Activated CD4-positive, alpha-beta T cell treated with anti-CD3 and anti-CD28 coated beads for 24 hours (primary cell): ENCODE data around the gene SLCO1C1.
"Not testable (repeated sequence)": the region's sequence is repeated elsewhere in the genome, so short reads cannot be mapped to it uniquely, and the experiment has no call there.

Source experiments
- DNase-seq, 2 donors: peaks; one replicate each; pipeline ENCODE4 v3.0.0-alpha.2; 2020; ENCODE audit warnings: low read depth in 2 of 2

SLCO1C1 gene

DNA sequence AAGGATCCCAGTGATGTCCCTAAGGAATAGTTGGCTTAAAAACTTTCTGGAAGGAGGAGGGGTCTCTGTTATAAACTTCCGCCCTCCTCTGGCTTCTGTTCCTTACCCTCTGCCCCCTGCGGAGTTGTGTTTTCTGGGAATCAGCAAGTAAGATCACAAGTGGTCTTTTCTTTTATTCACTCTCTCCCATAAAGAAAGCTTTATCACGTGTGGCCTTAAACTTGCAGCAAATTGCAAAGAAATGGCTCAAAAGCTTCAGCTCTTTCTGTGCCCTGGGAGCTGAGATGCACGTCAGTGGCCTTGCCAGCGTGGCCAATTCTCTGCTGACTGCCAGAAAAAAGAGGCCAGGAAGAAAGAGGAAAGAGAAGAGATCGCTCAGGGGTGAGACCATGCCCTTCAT lies at the start of gene SLCO1C1:
Gene SLCO1C1, plus strand, starts transcription at position 101 of the 400 bp plus-strand sequence. CDS start 4,245 bp downstream, outside the sequence.
- no peak for DNase-seq

DNA sequence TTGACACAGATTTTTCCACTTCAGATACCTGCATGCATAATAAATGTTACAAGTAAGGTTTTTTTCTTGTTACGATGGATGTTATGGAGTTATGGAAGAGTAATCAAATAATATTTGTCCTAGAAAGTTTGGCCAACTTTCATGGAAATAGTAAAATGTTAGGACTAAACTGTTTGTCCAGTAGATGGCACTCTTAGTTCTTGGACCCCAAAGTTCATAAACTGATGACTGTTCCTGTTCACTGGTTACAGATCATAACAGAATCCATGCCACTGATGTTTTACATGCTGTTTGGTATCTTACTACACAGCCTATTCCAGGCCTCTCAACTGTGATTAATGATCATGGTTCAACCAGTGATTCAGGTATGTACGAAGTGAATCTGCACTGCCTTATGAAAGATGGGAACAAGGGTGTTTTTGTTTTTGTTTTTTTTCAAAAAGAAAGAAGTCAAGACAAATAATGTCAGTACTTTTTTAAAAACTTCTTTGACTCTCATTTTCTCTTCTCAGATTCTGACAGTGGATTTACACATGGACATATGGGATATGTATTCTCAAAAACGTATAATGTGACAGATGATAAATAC lies 48.8 kb upstream of the SLCO1C1 start:
- no peak for DNase-seq

DNA sequence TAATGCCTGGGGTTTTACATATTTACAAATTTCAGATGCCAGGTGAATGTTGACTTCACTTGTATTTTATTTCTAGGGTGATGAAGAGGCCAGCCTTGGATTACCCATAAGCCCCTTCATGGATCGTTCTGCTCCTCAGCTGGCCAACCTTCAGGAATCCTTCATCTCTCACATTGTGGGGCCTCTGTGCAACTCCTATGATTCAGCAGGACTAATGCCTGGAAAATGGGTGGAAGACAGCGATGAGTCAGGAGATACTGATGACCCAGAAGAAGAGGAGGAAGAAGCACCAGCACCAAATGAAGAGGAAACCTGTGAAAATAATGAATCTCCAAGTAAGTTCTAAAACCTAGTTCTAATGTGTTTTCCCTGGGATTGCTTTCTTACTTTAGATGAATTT lies 41.3 kb upstream of the SLCO1C1 start:
- DNase-seq: no peak

DNA sequence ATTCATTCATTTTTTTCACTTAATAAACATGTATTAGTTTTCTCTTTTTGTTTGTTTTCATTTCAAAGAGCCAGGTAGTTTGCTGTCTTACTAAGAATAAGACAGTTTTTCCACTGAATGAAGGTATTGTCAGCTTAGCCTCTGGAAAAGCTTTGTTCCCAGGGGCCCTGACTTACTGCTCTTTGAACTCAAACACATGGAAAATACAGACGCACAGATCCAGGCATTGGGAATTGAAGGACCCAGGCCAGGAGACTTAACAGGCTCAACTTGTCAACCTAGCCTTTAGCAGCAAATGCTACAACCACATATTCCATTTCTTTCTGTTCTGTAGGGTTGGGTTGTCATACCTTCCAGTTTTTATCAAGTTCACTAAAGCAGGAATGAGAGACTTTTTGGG lies 38.5 kb upstream of the SLCO1C1 start:
- no peak for DNase-seq

GRCh38 chr12:20657496-20657895 lies 37.6 kb upstream of the SLCO1C1 start:
- no peak for DNase-seq

- DNase-seq: no peak
Observed at GRCh38 chr12:20681334-20681733, 13.8 kb upstream of the SLCO1C1 start.

GRCh38 chr12:20696181-20696905 lies 1.2 kb downstream of the SLCO1C1 start:
- no peak for DNase-seq

DNA sequence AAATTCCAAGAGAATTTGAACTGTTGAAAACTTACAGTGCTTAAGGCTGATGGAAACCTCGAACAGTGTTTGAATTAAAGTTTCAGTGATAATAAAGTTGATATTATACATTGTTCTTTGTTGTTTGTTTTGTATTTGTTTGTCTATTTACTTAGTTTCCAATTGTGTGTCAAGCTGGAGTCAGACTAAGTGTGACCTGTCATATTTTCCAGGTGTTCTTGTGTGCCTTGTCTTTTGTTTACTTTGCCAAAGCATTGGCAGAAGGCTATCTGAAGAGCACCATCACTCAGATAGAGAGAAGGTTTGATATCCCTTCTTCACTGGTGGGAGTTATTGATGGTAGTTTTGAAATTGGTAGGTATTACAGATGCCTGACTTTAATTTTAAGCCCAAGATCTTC lies 6.0 kb downstream of the SLCO1C1 start:
- no peak for DNase-seq

DNA sequence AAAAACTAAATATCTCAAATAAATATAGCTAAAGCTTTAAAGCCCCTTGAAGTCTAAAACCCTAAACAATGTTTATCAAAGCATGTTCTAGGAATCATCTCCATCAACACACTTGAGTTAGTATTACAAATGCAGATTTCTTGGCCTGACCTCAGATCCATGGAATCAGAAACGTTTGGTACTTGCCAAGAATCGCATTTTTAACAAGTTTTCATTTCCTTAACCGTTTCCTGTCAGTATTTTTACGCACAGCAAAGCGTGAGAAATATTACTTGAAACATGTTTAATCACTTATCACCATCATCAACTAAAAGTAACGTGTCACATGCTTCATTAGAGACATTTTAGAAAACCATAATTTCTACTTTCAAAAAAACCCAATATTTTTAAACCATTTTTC lies 9.7 kb downstream of the SLCO1C1 start:
- no peak for DNase-seq

- DNase-seq: no peak
Observed at GRCh38 chr12:20711846-20712245, 16.7 kb downstream of the SLCO1C1 start.

DNA sequence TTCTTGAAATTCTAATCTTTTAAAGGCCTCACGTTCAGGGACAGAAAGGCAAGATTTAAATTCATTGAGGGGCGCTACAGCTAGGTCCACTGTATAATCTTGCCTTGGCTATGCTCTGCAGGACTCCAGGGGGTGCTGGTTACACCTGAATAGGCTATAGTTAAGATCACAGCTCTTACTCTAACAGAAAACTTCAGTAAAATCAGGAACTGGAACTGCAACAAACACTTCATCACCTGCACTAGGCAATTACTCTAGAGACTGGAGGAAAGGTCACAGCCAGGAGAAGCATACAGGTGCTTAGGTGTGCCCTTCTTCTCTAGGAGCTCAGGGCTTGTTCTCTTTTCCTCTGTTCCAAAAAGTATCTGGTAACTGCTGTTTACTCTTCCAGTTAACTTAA lies 20.9 kb downstream of the SLCO1C1 start:
- no peak for DNase-seq

DNA sequence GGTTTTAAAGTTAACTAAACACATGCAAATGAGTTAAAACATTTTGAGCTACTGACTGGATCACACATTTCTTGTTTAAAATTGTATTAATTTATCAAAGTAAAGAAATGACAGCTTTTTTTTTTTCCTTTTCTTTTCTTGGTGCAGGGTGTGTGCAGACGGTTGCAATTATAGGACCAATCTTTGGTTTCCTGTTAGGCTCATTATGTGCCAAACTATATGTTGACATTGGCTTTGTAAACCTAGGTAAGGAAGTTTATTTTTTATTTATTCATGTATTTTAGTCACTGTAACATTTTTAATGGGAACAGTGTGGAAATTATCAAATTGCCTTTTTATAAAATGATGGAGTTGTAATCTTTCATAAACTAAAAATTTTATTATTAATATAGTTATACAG lies 21.9 kb downstream of the SLCO1C1 start:
- DNase-seq: no peak

DNA sequence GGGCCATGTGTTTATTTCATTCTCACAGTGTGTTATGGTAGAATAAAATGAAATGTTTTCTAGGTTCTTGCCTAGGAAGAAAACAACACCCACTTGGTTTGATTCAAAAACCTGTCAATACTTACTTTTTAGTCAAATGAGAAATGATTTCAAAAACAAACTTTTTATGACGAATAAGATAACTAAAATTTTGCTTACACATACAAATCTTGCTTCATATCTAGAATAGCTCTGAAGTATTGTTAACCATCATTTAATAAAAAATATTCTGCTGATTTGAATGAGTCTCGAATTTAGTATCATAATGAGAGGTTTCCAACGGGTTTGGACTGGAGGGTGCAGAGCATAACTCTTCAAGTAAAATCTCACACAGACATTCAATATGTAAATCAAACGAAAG lies 23.2 kb downstream of the SLCO1C1 start:
- DNase-seq: no peak

GRCh38 chr12:20722142-20722541 lies 27.0 kb downstream of the SLCO1C1 start:
- no peak for DNase-seq

DNA sequence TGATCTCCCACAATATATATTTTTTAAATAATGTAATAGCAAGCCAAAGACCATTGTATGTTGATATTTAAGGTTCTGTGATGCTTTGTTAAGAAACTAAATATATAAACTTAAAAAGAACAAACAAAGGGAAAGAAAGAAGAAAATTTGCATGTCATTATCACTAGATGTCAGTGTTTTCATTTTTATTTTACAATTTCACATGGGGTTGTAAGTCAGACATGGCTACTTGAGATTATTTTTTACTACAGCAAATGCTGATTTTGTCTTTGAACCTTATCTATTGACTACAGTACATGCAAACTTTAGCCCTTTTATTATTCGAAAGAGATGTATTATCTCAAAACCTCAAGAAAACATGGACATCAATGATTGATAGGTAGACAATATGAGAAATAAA lies 36.1 kb downstream of the SLCO1C1 start:
- no peak for DNase-seq

DNA sequence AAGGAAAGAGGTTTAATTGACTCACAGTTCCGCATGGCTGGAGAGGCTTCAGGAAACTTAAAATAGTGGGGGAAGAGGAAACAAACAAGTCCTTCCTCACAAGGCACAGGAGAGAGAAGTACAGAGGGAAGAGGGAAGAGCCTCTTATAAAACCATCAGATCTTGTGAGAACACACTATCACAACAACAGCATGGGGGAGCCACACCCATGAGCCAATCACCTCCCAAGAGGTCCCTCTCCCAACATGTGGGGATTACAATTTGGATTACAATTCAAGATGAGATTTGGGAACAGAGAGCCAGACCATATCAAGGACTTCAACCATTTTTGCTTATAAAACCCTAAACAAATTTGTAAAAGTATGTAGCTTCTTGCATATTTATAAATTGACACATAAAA lies 45.8 kb downstream of the SLCO1C1 start:
- no peak for DNase-seq

DNA sequence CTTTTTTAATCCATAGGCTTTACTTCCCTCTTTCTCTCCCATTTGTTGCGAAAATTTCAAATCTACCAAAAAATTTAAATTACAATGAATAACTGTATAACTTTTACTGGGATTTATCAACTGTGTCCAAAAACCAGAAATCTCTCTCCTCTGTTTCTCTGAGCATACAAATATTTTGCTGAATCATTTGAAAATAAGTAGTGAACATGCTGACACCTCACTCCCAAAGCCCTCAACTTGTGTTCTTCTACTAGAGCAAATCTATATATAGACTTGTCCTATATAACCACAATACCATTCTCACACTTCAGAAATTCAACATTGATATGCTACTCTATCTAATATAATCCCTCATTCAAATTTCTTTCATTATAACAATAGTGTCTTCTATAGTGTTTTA lies 53.1 kb downstream of the SLCO1C1 start:
- DNase-seq: no peak

GRCh38 chr12:20751046-20751445 lies 55.9 kb downstream of the SLCO1C1 start:
- DNase-seq: no peak

- no peak for DNase-seq
Observed at GRCh38 chr12:20777420-20777819, 82.3 kb downstream of the SLCO1C1 start.

DNA sequence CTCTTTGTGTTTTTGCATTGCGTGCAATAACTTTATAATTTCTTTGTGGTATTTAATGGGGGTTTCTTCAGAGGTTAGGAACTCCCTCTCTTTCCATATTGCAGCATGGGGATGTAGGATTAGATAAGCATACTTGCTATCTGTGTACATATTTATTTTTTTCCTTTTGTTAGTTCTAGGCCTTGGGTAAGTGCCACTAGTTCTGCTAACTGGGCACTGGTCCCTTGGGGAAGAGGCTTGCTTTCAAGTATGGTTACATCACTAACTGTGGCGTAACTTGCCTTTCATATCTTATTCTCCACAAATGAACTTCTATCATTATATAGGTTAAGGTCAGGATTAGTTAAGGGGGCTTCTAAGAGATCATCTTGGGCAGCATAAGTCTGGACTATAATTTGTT lies 83.8 kb downstream of the SLCO1C1 start:
- DNase-seq: no peak

GRCh38 chr12:20779971-20780370 lies 84.8 kb downstream of the SLCO1C1 start:
- DNase-seq: not testable (repeated sequence)

- DNase-seq: not testable (repeated sequence)
Observed at GRCh38 chr12:20783796-20784357, 88.7 kb downstream of the SLCO1C1 start.

DNA sequence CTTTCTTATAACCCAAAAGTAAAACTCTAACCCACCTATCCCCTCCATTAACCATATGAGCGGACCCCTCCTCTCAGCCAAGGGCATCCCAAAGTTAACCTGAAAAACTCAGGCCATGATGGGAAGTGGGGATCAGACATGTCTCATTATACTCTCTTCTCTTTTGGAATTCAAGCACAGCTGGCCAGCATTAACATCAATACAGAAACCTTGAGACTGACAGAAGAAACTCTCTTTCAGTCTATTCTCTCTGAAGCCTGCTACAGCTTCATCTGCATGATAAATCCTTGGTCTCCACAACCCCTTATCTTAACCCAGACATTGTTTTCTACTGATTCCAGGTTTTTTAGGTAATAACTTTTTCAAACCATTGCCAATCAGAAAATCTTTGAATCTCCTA lies 97.8 kb downstream of the SLCO1C1 start:
- DNase-seq: no peak
